Raji (cell line): Measurements from ENCODE around the gene NPR1.
A peak's percentile ranks its signal among the peaks of the same experiment; 100 is the strongest.

Source experiments
- POLR2A ChIP-seq: IDR thresholded peaks from 2 replicates; pipeline ENCODE4 v1.6.1; 2011; ENCODE audit warnings: low read depth, low read length, control low read depth; ENCODE audit not compliant: insufficient read depth

Gene NPR1

DNA sequence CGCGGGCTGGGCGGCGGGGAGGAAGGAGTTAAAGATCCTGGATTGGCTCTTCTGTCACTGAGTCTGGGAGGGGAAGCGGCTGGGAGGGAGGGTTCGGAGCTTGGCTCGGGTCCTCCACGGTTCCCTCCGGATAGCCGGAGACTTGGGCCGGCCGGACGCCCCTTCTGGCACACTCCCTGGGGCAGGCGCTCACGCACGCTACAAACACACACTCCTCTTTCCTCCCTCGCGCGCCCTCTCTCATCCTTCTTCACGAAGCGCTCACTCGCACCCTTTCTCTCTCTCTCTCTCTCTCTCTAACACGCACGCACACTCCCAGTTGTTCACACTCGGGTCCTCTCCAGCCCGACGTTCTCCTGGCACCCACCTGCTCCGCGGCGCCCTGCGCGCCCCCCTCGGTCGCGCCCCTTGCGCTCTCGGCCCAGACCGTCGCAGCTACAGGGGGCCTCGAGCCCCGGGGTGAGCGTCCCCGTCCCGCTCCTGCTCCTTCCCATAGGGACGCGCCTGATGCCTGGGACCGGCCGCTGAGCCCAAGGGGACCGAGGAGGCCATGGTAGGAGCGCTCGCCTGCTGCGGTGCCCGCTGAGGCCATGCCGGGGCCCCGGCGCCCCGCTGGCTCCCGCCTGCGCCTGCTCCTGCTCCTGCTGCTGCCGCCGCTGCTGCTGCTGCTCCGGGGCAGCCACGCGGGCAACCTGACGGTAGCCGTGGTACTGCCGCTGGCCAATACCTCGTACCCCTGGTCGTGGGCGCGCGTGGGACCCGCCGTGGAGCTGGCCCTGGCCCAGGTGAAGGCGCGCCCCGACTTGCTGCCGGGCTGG lies at the start of gene NPR1:
Gene NPR1, plus strand, starts transcription at position 170 of the 818 bp plus-strand sequence. Its CDS starts 421 bp downstream, at position 591.
- TF ChIP-seq POLR2A, result no peak

DNA sequence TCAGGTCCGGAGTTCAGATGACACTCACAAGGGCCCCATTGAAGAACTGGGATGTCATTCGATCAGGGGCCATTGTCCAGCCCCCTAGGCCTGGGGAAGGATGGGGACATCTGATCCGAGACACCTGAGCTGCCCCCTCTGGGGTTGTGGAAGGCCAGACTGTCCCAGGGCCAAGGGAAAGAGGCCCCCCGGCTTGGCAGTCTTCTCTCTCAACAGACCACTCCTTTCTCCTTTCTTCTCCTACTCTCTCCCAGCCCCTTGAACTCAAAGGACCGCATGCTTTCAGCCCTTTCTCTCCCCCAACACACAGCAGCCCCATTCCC lies 49.2 kb upstream of the NPR1 start:
- TF ChIP-seq POLR2A, result no peak

DNA sequence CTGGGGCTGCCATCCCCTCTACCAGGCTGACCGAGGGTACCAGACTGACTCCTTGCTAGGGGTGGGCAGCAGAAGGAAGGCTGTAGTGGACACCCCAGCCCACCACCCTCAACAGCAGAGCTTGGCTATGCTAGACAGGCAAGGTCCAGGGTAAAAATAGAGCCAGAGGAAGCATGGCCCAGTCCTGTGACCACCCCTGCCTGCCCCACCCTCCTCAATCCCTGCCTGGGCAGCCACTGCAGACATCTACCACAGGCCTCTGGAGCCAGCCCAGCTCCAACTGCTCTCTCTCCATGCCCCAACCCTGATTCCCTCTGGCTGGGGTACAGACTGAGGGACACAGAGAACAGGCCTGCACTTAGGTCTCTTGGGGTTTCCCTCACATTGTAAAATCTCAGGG lies 48.5 kb upstream of the NPR1 start:
- no peak for TF ChIP-seq POLR2A

DNA sequence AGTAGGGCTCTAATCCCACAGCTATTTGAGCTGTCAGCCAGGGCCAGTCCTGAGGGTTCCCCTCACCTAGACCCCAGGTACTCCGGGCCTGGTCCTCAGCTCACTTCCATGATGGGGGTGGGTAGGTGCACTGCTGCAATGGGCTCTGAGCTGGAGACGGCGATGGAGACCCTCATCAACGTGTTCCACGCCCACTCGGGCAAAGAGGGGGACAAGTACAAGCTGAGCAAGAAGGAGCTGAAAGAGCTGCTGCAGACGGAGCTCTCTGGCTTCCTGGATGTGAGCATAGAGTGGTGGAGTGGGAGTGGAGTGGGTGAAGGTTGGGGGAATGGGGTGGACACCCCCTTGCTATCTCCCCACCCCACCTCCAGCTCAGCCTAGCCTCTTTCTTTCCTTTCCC lies 48.1 kb upstream of the NPR1 start:
- TF ChIP-seq POLR2A, result no peak

DNA sequence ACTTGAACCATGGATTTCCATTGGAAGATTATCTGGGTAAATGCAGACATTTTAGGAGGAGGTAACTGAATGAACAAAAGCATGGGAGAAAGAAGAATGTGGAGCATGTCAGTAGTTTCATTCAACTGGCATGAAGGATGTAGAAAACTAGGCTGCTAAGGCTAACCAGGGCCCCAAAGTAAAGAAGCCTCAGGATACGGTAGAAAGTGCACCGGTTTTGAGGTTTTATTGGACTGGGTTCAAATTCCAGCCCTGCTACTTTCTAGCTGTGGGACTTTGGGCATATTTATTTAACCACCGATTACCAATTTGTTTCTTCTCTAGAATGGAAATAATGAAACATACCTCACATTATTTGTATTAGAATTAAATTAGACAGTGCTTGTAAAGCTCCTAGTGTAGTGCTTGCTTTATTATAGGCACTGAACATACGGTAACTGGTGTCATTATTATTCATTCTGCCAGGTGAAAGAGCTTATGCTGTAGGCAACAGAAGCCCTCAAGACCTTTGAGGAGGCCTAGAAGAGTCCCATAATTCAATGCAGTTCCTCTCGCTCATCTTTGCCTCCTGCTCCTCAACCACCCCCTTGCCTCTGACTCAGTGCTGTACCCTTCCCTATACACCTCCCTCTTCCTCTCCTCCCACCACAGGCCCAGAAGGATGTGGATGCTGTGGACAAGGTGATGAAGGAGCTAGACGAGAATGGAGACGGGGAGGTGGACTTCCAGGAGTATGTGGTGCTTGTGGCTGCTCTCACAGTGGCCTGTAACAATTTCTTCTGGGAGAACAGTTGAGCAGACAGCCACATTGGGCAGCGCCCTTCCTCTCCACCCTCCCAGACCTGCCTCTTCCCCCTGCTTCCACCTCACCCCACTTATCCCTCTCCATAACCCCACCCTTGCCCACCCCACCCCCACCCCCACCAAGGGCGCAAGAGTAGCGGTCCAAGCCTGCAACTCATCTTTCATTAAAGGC lies 47.2 kb upstream of the NPR1 start:
- no peak for TF ChIP-seq POLR2A

DNA sequence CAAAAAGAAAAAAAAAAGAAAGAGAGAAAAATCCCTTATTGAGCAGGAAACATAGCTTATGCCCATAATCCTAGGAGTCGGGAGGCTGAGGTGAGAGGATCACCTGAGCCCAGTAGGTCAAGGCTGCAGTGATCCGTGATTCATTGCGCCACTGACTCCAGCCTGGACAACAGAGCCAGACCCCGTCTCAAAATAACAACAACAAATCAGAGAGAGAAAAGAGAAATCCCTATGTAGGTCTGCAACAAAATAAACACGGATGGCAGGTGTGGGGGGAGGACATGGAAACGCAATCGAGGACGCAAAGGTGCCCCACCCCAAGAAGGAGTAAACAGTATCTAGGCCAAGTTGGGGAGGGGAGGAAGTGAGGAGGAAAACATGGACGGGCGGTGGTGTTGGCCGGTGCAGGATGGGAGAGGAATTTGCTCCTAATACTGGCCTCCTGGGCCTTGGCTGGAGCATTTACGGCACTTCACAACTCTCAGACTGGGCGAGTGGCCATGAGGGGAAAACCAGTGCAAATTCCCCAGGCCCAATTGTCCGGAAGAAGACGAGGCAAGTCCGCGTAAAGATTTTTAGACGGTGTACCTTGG lies 45.2 kb upstream of the NPR1 start:
- no peak for TF ChIP-seq POLR2A

DNA sequence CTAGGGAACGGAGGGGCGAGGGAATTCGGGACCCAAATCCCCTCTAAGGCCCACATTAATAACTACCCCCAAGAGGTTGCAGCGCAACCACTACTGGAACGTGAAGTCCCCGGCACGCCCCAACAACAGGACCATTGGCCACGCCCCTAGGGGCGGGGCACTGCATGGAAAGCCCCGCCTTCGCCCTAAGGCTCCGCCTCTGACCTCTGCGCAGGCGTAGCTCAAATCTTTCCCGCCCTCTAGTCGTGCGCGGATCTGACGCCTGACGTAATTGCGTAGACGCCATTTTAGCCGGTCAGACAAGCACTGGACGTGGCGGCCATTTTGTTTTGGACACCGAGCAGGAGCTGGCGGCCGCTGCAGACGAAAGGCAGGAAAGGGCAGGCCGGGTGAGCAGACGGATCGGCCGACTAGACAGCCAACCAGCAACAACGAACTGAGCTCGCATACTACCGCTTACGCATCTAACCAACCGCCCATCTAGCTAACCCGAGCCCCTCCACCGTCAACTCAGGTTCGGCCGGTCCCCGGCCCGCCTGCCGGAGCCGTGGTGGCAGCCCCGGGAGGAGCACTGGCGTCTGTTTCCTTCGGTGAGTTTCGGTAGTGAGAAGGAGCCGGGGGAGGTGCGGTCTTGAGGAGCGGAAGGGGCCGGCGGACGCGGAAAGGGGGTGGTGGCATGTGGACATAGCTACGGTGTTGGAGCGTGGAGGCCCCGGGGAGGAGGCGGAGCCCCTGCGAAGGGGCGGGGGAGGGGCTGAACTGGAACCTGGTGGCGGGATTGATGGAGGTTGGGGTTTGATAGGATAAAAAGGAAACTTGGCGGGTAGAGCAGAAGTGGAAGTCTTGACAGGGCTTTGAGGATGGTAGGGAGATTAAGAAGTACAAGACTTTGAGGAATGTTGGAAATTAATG lies 44.5 kb upstream of the NPR1 start, which contains the start of gene CHTOP:
Gene CHTOP, plus strand, starts transcription at position 313 of the 912 bp plus-strand sequence. CDS start 2,523 bp downstream, outside the sequence.
- TF ChIP-seq POLR2A, result peak; percentile 95

DNA sequence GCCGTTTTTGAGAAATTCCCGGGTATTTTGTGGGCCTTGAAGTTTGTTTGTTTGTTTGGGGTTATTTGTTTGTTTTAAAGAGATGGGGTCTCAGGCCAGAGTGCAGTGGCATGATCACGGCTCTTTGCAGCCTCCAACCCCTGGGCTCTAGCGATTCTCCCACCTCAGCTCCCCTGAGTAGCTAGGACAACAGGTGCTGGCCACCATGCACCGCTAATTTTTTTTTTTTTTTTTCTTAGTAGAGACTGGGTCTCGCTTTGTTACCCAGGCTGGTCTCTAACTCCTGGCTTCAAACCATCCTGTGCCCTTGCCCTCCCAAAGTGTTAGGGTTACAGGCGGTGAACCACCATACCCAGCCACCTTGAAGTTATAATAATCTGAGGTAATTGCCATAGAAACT lies 42.6 kb upstream of the NPR1 start:
- TF ChIP-seq POLR2A, result no peak

DNA sequence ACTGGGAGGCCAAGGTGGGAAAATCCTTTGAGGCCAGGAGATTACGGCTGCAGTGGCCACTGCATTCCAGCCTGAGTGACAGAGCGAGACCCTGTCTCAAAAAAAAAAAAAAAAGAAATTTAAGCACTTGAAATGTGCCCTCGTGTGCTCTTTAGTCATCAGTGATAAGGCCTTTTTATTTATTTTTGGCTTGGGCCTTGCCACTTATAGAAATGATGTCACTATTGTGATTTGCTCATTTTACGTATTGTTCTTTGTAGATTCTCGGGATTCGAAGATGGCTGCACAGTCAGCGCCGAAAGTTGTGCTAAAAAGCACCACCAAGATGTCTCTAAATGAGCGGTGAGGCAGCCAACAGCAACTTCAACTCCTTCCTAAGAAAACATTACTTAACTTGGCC lies 42.2 kb upstream of the NPR1 start:
- no peak for TF ChIP-seq POLR2A

DNA sequence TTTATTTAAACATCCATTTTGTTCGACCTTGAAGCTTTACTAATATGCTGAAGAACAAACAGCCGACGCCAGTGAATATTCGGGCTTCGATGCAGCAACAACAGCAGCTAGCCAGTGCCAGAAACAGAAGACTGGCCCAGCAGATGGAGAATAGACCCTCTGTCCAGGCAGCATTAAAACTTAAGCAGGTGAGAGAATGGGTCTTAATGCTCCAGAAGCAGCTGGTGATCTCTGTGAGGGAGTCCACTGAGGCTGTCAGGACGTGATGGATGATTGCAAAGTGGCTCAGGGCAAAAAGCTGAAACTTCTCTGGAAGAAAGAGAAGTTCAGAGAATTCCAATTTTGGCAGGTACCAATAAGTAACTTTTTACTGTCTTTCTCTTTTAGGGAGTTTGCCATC lies 40.2 kb upstream of the NPR1 start:
- no peak for TF ChIP-seq POLR2A

DNA sequence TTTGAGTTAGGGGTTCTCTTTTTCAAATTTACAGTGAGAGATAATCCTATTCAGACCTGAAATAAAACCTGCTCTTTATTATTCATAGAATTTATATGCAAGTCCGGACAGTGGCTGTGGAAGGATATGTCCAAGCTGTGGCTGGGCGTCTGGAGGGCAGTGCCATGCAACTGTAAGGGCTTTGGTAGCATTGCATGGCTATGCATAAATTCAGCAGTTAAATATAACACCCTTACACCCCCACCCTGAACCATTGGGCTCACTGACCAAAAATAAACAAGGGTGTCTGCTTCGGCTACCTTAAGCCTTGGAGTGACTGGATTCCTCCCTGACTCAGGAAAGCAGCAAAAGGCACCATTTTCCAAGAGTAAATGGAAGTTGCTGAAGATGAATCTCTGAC lies 39.2 kb upstream of the NPR1 start:
- TF ChIP-seq POLR2A, result no peak

DNA sequence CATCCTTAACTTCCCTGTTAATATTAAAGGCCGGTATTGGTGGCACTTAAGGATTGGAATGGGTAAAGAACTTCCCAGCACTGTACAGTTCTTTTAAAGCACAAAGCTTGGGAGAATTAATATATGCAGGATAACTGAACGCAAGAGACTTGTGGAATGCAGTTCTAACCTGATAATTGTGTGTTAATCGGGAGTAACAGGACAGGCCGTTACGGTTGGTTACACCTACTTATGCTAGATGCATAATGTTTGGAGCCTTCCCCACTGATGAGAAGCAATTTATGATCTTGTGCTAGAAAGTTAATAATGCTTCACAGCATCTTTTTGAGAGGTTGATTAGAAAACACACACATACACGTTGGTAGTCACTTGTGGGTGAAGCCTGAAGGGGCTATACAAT lies 37.6 kb upstream of the NPR1 start:
- no peak for TF ChIP-seq POLR2A

DNA sequence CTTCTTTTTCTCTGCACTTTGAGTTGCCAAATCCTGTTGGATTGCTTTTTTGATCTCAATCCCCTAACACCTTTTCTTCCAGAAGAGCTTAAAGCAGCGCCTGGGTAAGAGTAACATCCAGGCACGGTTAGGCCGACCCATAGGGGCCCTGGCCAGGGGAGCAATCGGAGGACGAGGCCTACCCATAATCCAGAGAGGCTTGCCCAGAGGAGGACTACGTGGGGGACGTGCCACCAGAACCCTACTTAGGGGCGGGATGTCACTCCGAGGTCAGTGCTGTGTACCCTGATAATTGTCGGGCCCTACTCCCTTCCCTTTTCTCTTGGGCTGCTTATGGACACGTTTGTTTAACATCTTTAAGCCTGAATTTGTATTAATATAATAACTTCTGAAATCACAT lies 36.3 kb upstream of the NPR1 start:
- no peak for TF ChIP-seq POLR2A

DNA sequence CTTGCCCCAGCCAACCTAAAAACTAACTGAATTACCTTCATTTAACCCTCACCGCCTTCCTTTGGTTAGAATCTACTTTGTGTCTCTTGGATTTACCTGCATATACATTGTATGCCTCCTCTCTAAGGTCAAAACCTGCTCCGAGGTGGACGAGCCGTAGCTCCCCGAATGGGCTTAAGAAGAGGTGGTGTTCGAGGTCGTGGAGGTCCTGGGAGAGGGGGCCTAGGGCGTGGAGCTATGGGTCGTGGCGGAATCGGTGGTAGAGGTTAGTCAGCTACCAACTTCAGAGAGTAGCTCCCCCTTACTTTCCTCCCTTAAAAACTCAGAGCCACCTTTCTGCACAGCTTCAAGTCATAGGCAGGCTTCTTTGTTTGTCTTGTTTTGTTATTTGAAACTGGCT lies 35.4 kb upstream of the NPR1 start:
- no peak for TF ChIP-seq POLR2A

DNA sequence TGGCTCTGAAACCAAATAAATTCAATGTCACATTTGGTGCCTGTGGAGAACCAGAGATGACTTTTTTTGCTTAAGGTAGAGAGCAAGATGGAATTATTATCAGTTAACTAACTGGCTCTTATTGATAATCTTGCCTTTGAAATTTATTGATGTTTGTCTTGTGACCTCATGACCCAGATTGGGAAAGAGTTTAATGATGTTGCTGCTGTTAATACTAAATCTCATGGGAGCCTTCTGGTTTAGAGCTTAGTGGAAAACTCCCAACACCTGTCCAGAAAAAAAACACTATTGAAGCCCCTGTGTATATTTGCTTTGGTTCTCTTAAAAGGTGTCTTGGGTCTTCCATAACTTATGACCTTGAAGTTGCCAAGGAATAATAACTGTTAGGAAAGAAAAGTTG lies 34.7 kb upstream of the NPR1 start:
- TF ChIP-seq POLR2A, result no peak

DNA sequence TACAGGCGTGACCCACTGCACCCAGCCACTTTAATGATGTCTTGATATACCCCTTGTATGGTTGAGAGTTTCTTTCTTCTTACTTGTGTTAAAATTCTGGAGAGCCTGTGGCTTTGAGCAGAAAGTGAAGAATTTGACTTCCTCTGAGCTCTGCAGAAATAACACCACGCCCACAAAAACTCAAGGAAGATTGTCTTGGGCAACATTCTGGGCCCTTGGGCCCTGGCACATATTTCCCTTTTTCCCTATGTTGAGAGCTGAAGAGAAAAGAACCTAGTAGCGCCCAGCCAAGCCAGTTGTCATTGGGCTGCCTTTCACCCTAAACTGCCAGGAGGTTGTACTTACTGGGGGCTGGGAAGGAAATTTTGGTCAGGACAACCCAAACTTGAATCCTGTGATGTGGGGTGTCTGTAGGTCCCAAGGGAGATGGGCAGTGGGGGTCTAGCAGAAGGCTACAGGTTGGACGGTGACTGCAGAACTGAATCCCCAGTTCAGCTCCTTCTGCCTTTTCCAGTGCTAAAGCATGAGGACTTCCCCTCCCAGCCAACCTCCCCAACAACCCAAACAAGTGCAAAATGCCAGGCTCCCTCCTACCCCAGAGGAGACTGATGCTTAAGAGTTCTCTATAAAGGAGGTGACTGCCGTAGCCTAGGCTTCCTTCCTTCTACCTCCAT lies 31.7 kb upstream of the NPR1 start:
- TF ChIP-seq POLR2A, result no peak
